ENCODE results near the gene AXDND1. TPM values are rescaled to one million over a fixed set of nuclear protein-coding genes. Genes with fewer than 3 reads are reported as not detected.

The AXDND1 gene
- total RNA-seq, 1 donor from 2014 or later, result 0.50 TPM

GRCh38 chr1:179547021-179547535 is 181.3 kb downstream of the AXDND1 start:
- DNase-seq (ENCODE audit: low read depth), result no peak
- no peak for TF ChIP-seq CTCF (IDR thresholded peaks at IDR 0.05; ENCODE audit: insufficient read depth, low read length, poor library complexity, severe bottlenecking)
- Histone ChIP-seq H3K4me3 (ENCODE audit: low read depth, low read length) (no peak overlapping the region), H3K27me3 (ENCODE audit: control insufficient read depth, insufficient read depth, low read length) (no peaks in the 10 kb centered on the region), H3K36me3 (ENCODE audit: control insufficient read depth, insufficient read depth, low read length) (no peaks in the 10 kb centered on the region)

DNA sequence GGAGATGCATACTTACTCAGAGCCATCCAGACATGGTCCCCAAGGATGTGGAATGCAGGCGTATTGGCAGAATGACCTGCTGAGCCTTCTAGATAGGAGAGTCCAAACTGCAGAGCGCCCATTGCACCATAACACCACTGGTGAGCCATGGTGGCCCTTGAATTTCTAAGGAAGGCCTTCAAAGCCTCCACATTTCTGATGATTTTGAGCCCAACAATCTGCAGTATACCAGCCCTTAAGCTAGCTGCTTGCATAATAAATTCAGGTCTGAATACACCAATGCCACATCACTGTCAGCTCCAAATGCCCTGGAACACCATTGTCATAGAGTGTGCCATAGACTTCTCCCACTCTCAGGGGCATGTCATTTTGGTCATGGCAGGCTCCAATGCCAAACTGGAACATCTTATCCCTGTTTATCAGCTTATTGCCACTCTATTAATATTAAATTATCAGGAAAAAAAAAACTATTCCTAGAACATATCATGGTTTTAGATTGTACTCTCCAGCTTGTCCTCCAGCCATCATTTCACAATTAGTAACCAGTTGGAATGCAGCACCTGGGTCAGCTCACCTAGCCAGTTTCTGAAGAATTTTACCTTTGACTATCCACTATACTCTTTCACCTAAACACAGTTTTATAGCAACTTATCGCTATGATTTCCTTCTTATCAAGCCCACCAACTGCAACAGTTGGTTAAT is 183.0 kb downstream of the AXDND1 start:
- Histone ChIP-seq H3K4me3 (ENCODE audit: low read depth, low read length) (no peak overlapping the region), H3K27me3 (ENCODE audit: control insufficient read depth, insufficient read depth, low read length) (no peaks in the 10 kb centered on the region), H3K36me3 (ENCODE audit: control insufficient read depth, insufficient read depth, low read length) (no peaks in the 10 kb centered on the region)
- no peak for DNase-seq (ENCODE audit: low read depth)
- no peak for TF ChIP-seq CTCF (IDR thresholded peaks at IDR 0.05; ENCODE audit: insufficient read depth, low read length, poor library complexity, severe bottlenecking)

- H3K4me3 ChIP-seq (ENCODE audit: low read depth, low read length), result no peak overlapping the region
- DNase-seq (ENCODE audit: low read depth), result no peak
- TF ChIP-seq CTCF (IDR thresholded peaks at IDR 0.05; ENCODE audit: insufficient read depth, low read length, poor library complexity, severe bottlenecking), result no peak
- no peaks in the 10 kb centered on the region for H3K36me3 ChIP-seq (ENCODE audit: control insufficient read depth, insufficient read depth, low read length)
- H3K27me3 ChIP-seq (ENCODE audit: control insufficient read depth, insufficient read depth, low read length), result no peaks in the 10 kb centered on the region
These were observed 183.6 kb downstream of the AXDND1 start for GRCh38 chr1:179549368-179549700.

DNA sequence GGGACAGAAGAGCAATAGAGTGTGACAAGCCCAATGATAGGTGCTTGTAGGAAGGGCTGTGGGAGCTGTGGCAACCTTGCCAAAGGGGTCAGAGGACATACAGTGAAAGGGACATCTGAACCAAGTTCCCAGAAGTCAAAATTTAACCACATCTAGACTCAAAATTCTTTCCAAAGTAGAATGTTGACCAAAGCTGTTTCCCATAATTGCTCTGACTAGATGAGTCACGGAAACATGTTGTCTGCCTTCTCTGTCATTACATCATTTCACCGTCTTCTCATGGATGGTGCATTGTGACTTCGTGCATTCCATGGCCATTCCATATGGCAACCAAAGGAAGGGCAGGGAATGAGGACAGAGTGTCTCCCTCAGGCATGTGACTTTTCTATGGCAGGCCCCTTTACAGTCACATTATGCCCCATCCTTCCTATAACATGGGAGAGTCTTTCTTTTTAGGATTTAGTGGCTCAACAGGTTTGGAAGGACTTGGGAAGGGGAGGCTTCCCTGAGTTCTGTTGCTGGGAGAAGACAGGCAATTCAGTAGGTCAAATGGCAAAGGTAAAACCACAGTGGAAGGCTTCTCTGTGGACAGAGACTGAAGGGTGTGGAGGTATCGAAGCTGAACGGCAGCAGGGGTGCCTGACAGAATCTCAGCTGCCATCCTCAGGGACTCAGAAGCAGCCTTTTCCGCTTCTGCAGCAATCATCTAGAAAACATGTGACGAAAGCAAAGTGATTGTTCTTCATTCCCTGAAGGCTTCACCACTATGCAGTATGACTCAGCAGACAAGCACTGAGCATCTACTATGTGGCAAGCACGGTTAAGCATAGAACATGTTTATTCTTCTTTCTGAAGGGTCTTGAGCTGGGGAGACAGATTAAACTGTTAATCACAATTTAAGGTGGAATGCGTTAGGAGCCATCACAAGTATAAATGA is 185.2 kb downstream of the AXDND1 start:
- no peak for DNase-seq (ENCODE audit: low read depth)
- no peaks in the 10 kb centered on the region for H3K27me3 ChIP-seq (ENCODE audit: control insufficient read depth, insufficient read depth, low read length)
- H3K36me3 ChIP-seq (ENCODE audit: control insufficient read depth, insufficient read depth, low read length), result no peaks in the 10 kb centered on the region
- H3K4me3 ChIP-seq (ENCODE audit: low read depth, low read length), result no peak overlapping the region
- no peak for TF ChIP-seq CTCF (IDR thresholded peaks at IDR 0.05; ENCODE audit: insufficient read depth, low read length, poor library complexity, severe bottlenecking)

DNA sequence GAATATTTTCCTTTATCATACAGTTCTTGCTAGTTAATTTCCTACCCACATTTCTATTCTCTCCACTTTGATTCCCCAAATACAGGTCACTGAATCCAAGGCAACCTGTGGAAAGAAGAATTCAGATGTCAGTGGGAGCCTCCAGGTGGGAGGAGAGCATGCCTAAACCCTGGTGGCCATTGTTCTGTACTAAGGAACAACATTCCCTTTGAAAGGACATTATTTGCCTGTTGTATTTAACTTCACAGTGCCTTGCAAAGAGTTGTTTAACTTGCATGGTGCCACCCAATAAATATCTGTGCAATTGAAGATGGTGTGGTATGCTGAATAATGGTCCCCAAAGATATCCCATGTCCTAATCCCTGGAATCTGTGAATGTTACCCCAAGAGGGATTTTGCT is 188.7 kb downstream of the AXDND1 start:
- no peaks in the 10 kb centered on the region for H3K36me3 ChIP-seq (ENCODE audit: control insufficient read depth, insufficient read depth, low read length)
- no peaks in the 10 kb centered on the region for H3K27me3 ChIP-seq (ENCODE audit: control insufficient read depth, insufficient read depth, low read length)
- DNase-seq (ENCODE audit: low read depth), result no peak
- TF ChIP-seq CTCF (IDR thresholded peaks at IDR 0.05; ENCODE audit: insufficient read depth, low read length, poor library complexity, severe bottlenecking), result no peak
- H3K4me3 ChIP-seq (ENCODE audit: low read depth, low read length), result no peak overlapping the region
